ENCODE data around the gene RGS6. TPM values are rescaled to one million over a fixed set of nuclear protein-coding genes. Genes with fewer than 3 reads are reported as not detected.

The RGS6 gene
- total RNA-seq, 1 donor from 2014 or later = 0.24 TPM

DNA sequence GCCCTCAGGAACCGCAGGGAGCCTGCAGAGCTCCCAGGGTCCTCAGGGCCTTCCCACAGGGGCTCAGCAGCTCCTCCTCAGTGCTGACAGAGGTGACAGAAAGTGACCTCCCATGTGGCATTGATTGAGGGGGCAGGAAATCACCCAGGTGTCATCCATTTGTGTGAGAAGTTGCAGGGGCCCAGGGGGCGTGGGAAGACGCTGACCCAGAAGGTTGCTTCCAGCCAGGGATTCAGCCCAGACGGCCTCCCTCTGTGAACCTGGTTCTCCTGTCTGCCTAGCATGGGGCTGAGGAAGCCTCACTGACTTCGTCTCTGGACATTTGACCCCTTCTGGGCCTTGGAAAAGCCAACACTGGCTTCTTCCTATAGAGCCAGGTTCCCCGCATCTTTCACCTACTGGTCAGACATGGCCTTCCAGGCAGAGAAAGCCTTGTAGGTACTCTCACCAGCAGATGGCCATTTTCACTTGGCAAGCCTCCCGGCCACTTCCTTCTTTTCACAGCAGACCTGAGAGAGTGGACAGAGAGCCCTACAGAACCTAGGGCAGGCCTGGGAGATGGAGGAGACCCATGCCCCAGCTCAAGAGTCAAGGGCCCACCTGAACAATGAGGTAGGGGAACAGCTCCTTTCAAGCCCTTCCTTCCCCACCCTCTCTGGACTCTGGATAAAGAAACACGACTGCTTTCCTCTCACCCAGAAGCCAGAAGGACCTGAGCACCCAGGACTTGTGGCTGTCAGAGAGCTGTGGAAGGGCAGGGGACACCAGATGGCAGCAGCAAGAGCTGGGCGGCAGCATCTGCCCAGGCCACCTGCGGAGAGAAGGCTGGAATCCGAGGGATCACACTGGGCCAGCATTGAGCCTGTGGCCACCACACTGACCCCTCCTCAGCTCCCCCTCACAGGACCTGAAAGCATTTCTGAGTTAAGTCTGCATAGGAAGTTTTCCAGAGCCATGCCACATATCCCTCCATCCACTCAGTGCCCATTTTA is 583.8 kb downstream of the RGS6 start:
- Mint-ChIP-seq H3K27ac (ENCODE audit: unreplicated experiment) (no peak overlapping the region), H3K27me3 (ENCODE audit: unreplicated experiment) (peaks cover 17% of the 10 kb centered on the region), H3K9me3 (ENCODE audit: unreplicated experiment) (peaks cover 12% of the 10 kb centered on the region), H3K4me3 (ENCODE audit: unreplicated experiment) (no peak overlapping the region), H3K36me3 (ENCODE audit: unreplicated experiment) (no peaks in the 10 kb centered on the region), H3K4me1 (ENCODE audit: unreplicated experiment) (peaks cover 8% of the 10 kb centered on the region)
- TF ChIP-seq, protein P1, sequence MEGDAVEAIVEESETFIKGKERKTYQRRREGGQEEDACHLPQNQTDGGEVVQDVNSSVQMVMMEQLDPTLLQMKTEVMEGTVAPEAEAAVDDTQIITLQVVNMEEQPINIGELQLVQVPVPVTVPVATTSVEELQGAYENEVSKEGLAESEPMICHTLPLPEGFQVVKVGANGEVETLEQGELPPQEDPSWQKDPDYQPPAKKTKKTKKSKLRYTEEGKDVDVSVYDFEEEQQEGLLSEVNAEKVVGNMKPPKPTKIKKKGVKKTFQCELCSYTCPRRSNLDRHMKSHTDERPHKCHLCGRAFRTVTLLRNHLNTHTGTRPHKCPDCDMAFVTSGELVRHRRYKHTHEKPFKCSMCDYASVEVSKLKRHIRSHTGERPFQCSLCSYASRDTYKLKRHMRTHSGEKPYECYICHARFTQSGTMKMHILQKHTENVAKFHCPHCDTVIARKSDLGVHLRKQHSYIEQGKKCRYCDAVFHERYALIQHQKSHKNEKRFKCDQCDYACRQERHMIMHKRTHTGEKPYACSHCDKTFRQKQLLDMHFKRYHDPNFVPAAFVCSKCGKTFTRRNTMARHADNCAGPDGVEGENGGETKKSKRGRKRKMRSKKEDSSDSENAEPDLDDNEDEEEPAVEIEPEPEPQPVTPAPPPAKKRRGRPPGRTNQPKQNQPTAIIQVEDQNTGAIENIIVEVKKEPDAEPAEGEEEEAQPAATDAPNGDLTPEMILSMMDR (IDR thresholded peaks at IDR 0.05) = no peak
- peak; percentile 69 for DNase-seq (ENCODE audit: extremely low spot score, unreplicated experiment)

- TF ChIP-seq, protein P1 (IDR thresholded peaks at IDR 0.05) = peak; percentile 92
- Mint-ChIP-seq H3K4me3 (ENCODE audit: unreplicated experiment) (no peak overlapping the region), H3K27ac (ENCODE audit: unreplicated experiment) (no peak overlapping the region)
Observed at GRCh38 chr14:72516936-72517700, 584.9 kb downstream of the RGS6 start.

GRCh38 chr14:72517736-72518135 is 585.5 kb downstream of the RGS6 start:
- no peak for DNase-seq (ENCODE audit: extremely low spot score, unreplicated experiment)
- Mint-ChIP-seq H3K27me3 (ENCODE audit: unreplicated experiment) (peaks cover 5% of the 10 kb centered on the region), H3K27ac (ENCODE audit: unreplicated experiment) (no peak overlapping the region), H3K9me3 (ENCODE audit: unreplicated experiment) (peaks cover 14% of the 10 kb centered on the region), H3K4me3 (ENCODE audit: unreplicated experiment) (no peak overlapping the region), H3K36me3 (ENCODE audit: unreplicated experiment) (no peaks in the 10 kb centered on the region), H3K4me1 (ENCODE audit: unreplicated experiment) (peaks cover 8% of the 10 kb centered on the region)
- TF ChIP-seq, protein P1 (IDR thresholded peaks at IDR 0.05) = no peak

More at GRCh38 chr14:72516936-72517700, 584.9 kb downstream of the RGS6 start:
- Mint-ChIP-seq H3K4me1 (ENCODE audit: unreplicated experiment) (peaks cover 8% of the 10 kb centered on the region), H3K36me3 (ENCODE audit: unreplicated experiment) (no peaks in the 10 kb centered on the region), H3K9me3 (ENCODE audit: unreplicated experiment) (peaks cover 14% of the 10 kb centered on the region), H3K27me3 (ENCODE audit: unreplicated experiment) (peaks cover 8% of the 10 kb centered on the region)
- DNase-seq (ENCODE audit: extremely low spot score, unreplicated experiment) = peak; percentile 90

DNA sequence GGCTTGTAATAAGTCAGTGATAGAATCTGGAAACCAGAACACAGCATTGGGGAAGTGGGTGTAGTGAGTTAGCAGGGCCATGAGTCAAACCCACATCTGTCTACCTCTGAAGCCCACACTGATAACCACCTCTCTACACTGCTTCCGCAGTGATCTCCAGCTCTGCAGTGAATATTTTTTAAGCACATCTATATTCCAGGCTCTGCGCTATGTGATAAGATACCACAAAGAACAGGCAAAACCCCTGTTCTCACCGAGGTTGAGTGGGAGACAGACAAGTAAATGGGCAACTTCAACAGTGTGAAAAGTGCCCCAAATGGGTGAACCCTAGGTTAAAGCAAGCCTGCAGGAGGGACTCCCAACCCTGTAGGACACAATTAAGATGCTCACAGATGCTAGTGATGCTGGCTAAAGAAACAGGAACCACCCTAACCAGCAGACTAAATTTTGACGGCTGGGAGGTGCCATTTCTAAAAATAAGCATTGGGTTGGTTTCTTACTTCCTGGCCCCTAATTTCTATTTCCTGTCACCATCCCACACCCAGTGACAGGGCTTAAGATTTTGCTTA is 586.7 kb downstream of the RGS6 start:
- no peak overlapping the region for H3K4me3 Mint-ChIP-seq (ENCODE audit: unreplicated experiment)
- H3K9me3 Mint-ChIP-seq (ENCODE audit: unreplicated experiment) = peaks cover 14% of the 10 kb centered on the region
- TF ChIP-seq, protein P1 (IDR thresholded peaks at IDR 0.05) = no peak
- no peak overlapping the region for H3K27ac Mint-ChIP-seq (ENCODE audit: unreplicated experiment)
- no peaks in the 10 kb centered on the region for H3K27me3 Mint-ChIP-seq (ENCODE audit: unreplicated experiment)
- no peaks in the 10 kb centered on the region for H3K36me3 Mint-ChIP-seq (ENCODE audit: unreplicated experiment)
- DNase-seq (ENCODE audit: extremely low spot score, unreplicated experiment) = no peak
- peaks cover 8% of the 10 kb centered on the region for H3K4me1 Mint-ChIP-seq (ENCODE audit: unreplicated experiment)

Data from osteocyte (in vitro differentiated cells).